H9 (cell line): ENCODE results near the gene CAMSAP2. TPM values are rescaled to one million over a fixed set of nuclear protein-coding genes. Genes with fewer than 3 reads are reported as not detected.

ENCODE experiments used
- DNase-seq: peaks from one replicate; pipeline ENCODE4 v3.0.0-alpha.2; 2017
- H2AFZ ChIP-seq: one replicate; pipeline ENCODE4 v1.6.1; 2013; ENCODE audit warnings: mild to moderate bottlenecking, low read length, control low read depth, moderate library complexity
- H2AK5ac ChIP-seq: 2 replicates; pipeline ENCODE4 v1.6.1; 2013; ENCODE audit warnings: low read length, control low read depth, mixed read lengths; ENCODE audit not compliant: insufficient read length
- H2BK120ac ChIP-seq: one replicate; pipeline ENCODE4 v1.6.1; 2013; ENCODE audit warnings: low read depth, mild to moderate bottlenecking, low read length, control low read depth, inconsistent platforms; ENCODE audit not compliant: poor library complexity, severe bottlenecking
- H2BK12ac ChIP-seq: 2 replicates; pipeline ENCODE4 v1.6.1; 2013; ENCODE audit warnings: low read length, control low read depth, mixed read lengths, low read depth; ENCODE audit not compliant: insufficient read length
- H2BK15ac ChIP-seq: 2 replicates; pipeline ENCODE4 v1.6.1; 2013; ENCODE audit warnings: low read depth, low read length, control low read depth
- H2BK20ac ChIP-seq: one replicate; pipeline ENCODE4 v1.6.1; 2013; ENCODE audit warnings: low read depth, mild to moderate bottlenecking, low read length, control low read depth, inconsistent platforms; ENCODE audit not compliant: poor library complexity, severe bottlenecking
- H2BK5ac ChIP-seq: 2 replicates; pipeline ENCODE4 v1.6.1; 2013; ENCODE audit warnings: low read length, control low read depth, mixed read lengths; ENCODE audit not compliant: insufficient read length
- H3K14ac ChIP-seq: 2 replicates; pipeline ENCODE4 v1.6.1; 2013; ENCODE audit warnings: low read length, control low read depth; ENCODE audit not compliant: insufficient read depth
- H3K18ac ChIP-seq: 2 replicates; pipeline ENCODE4 v1.6.1; 2013; ENCODE audit warnings: low read depth, mild to moderate bottlenecking, mixed read lengths, low read length, control low read depth; ENCODE audit not compliant: insufficient read length
- H3K23ac ChIP-seq: 2 replicates; pipeline ENCODE4 v1.6.1; 2013; ENCODE audit warnings: low read length, control low read depth, mixed read lengths, low read depth; ENCODE audit not compliant: insufficient read length
- H3K23me2 ChIP-seq: 2 replicates; pipeline ENCODE4 v1.6.1; 2013; ENCODE audit warnings: low read depth, mild to moderate bottlenecking, mixed read lengths, low read length, control low read depth; ENCODE audit not compliant: insufficient read length, poor library complexity, severe bottlenecking
- H3K27ac ChIP-seq: 2 replicates; pipeline ENCODE4 v1.5.1; 2013; ENCODE audit warnings: low read length, control low read depth, mixed read lengths, low read depth; ENCODE audit not compliant: insufficient read length
- H3K27me3 ChIP-seq: 2 replicates; pipeline ENCODE4 v1.6.1; 2013; ENCODE audit warnings: low read length, control low read depth, inconsistent platforms; ENCODE audit not compliant: insufficient read depth
- H3K4ac ChIP-seq: 2 replicates; pipeline ENCODE4 v1.6.1; 2013; ENCODE audit warnings: low read depth, mild to moderate bottlenecking, control low read depth, inconsistent platforms, low read length, moderate library complexity
- H3K4me1 ChIP-seq: 2 replicates; pipeline ENCODE4 v1.6.1; 2013; ENCODE audit warnings: low read length, control low read depth, inconsistent platforms; ENCODE audit not compliant: insufficient read depth
- H3K4me2 ChIP-seq: 2 replicates; pipeline ENCODE4 v1.6.1; 2013; ENCODE audit warnings: low read length, control low read depth, mixed read lengths; ENCODE audit not compliant: insufficient read length, insufficient read depth
- H3K56ac ChIP-seq: 2 replicates; pipeline ENCODE4 v1.6.1; 2013; ENCODE audit warnings: low read depth, mild to moderate bottlenecking, mixed read lengths, low read length, control low read depth; ENCODE audit not compliant: insufficient read length
- H3K79me1 ChIP-seq: 2 replicates; pipeline ENCODE4 v1.6.1; 2013; ENCODE audit warnings: low read depth, mild to moderate bottlenecking, moderate library complexity, low read length, control low read depth, inconsistent platforms; ENCODE audit not compliant: insufficient read depth, poor library complexity, severe bottlenecking
- H3K79me2 ChIP-seq: 2 replicates; pipeline ENCODE4 v1.6.1; 2013; ENCODE audit warnings: low read length, control low read depth, inconsistent platforms; ENCODE audit not compliant: insufficient read depth
- H3K9ac ChIP-seq: 2 replicates; pipeline ENCODE4 v1.6.1; 2013; ENCODE audit warnings: low read length, control low read depth, mixed read lengths; ENCODE audit not compliant: insufficient read length; ENCODE audit errors: extremely low read depth
- H3K9me3 ChIP-seq: one replicate; pipeline ENCODE4 v1.6.1; 2013; ENCODE audit warnings: low read depth, low read length, inconsistent platforms; ENCODE audit not compliant: control insufficient read depth
- H3T11ph ChIP-seq: one replicate; pipeline ENCODE4 v1.6.1; 2013; ENCODE audit warnings: mild to moderate bottlenecking, low read length, control low read depth, inconsistent platforms
- H4K20me1 ChIP-seq: one replicate; pipeline ENCODE4 v1.6.1; 2013; ENCODE audit not compliant: control insufficient read depth, insufficient read length, insufficient read depth
- H4K5ac ChIP-seq: 2 replicates; pipeline ENCODE4 v1.6.1; 2013; ENCODE audit warnings: low read depth, mild to moderate bottlenecking, mixed read lengths, low read length, control low read depth; ENCODE audit not compliant: insufficient read length
- H4K8ac ChIP-seq: replicated peaks from 2 replicates; pipeline ENCODE4 v1.6.1; 2013; ENCODE audit warnings: low read length, control low read depth, mixed read lengths, low read depth; ENCODE audit not compliant: insufficient read length
- H4K91ac ChIP-seq: 2 replicates; pipeline ENCODE4 v1.6.1; 2013; ENCODE audit warnings: low read depth, mild to moderate bottlenecking, moderate library complexity, mixed read lengths, low read length, control low read depth; ENCODE audit not compliant: insufficient read length
- H3K27ac Mint-ChIP-seq, 3 experiments: 2 replicates in 2 of 3; 3 replicates in 1 of 3; pipeline ENCODE4 v1.8.0; 2020 to 2021; ENCODE audit warnings: mixed read lengths in 3 of 3, mild to moderate bottlenecking in 1 of 3, moderate library complexity in 1 of 3
- H3K27me3 Mint-ChIP-seq: 2 replicates; pipeline ENCODE4 v1.8.0; 2021; ENCODE audit warnings: low read depth, mild to moderate bottlenecking, moderate library complexity, mixed read lengths
- H3K36me3 Mint-ChIP-seq, 3 experiments: 2 replicates in 2 of 3; 3 replicates in 1 of 3; pipeline ENCODE4 v1.8.0; 2020 to 2021; ENCODE audit warnings: low read depth in 3 of 3, mixed read lengths in 3 of 3; ENCODE audit not compliant: insufficient read depth in 1 of 3
- H3K4me1 Mint-ChIP-seq, 2 experiments: 2 replicates each; pipeline ENCODE4 v1.8.0; 2020; ENCODE audit warnings: mixed read lengths in 2 of 2
- H3K4me3 Mint-ChIP-seq, 2 experiments: 2 replicates in 1 of 2; 3 replicates in 1 of 2; pipeline ENCODE4 v1.8.0; 2020 to 2021; ENCODE audit warnings: mild to moderate bottlenecking in 2 of 2, mixed read lengths in 2 of 2, moderate library complexity in 1 of 2
- H3K9me3 Mint-ChIP-seq, 2 experiments: 2 replicates in 1 of 2; 3 replicates in 1 of 2; pipeline ENCODE4 v1.8.0; 2020; ENCODE audit warnings: mild to moderate bottlenecking in 2 of 2, mixed read lengths in 2 of 2, moderate library complexity in 1 of 2
- CTCF ChIP-seq: fragments of 200-600 bp; sonication (generic); conservative IDR thresholded peaks from 3 replicates; pipeline ENCODE4 v1.8.0; 2021; ENCODE audit warnings: antibody characterized with exemption, mild to moderate bottlenecking
- WGBS: extraction: QIAGEN DNeasy Blood & Tissue Kit; methylation state at CpG from one replicate; pipeline ENCODE4 v1.1.7; 2013; ENCODE audit warnings: missing lambda C conversion rate, low lambda C conversion rate, mixed read lengths; ENCODE audit not compliant: insufficient read length; ENCODE audit errors: extremely low coverage; 5-methylcytosine and 5-hydroxymethylcytosine counted together
- total RNA-seq: library from RNA; stranded (reverse); gene quantifications from 2 replicates; pipeline ENCODE4 v1.2.1, GENCODE V29; 2021

The CAMSAP2 gene
- total RNA-seq, 1 experiment from 2014 or later: 33.7 TPM

- Mint-ChIP-seq H3K27me3 (no peaks in the 10 kb centered on the region), H3K36me3 (peaks cover 32 to 70% (median 55%) of the 10 kb centered on the region in 3 experiments; a peak in 6 of 7 replicates), H3K9me3 (no peaks in the 10 kb centered on the region), H3K4me3 (no peak overlapping the region), H3K27ac (no peak overlapping the region), H3K4me1 (no peaks in the 10 kb centered on the region)
- Histone ChIP-seq H3K79me1 (no peaks in the 10 kb centered on the region), H4K91ac (no peak overlapping the region), H3K18ac (no peak overlapping the region), H3T11ph (no peak overlapping the region), H3K14ac (no peak overlapping the region), H2BK5ac (no peak overlapping the region), H2AFZ (no peak overlapping the region), H3K4ac (no peak overlapping the region), H4K8ac (no peak overlapping the region), H3K4me2 (no peak overlapping the region), H3K9me3 (no peaks in the 10 kb centered on the region), H3K9ac (no peak overlapping the region), H2BK120ac (no peak overlapping the region), H3K27ac (no peak overlapping the region), H3K23me2 (no peaks in the 10 kb centered on the region), H4K5ac (no peak overlapping the region), H2BK15ac (no peak overlapping the region), H3K27me3 (no peaks in the 10 kb centered on the region), H4K20me1 (no peaks in the 10 kb centered on the region), H3K56ac (no peak overlapping the region), H3K4me1 (no peaks in the 10 kb centered on the region), H2BK12ac (no peak overlapping the region), H3K23ac (no peak overlapping the region), H2AK5ac (no peak overlapping the region), H3K79me2 (no peaks in the 10 kb centered on the region), H2BK20ac (no peak overlapping the region)
- no peak for TF ChIP-seq CTCF
- WGBS: no CpG with 5 or more reads among the region's 4 CpGs
- DNase-seq: no peak
Observed at GRCh38 chr1:200905411-200906052, 166.8 kb downstream of the CAMSAP2 start.
